GM19463 (cell line): ENCODE measurements around the gene MAN2A1.
"Not testable (repeated sequence)": the region's sequence is repeated elsewhere in the genome, so short reads cannot be mapped to it uniquely, and the experiment has no call there.

Experiments
- ATAC-seq: cut with Tn5 transposase; IDR thresholded peaks from one replicate; pipeline ENCODE4 v1.9.1; 2021; ENCODE audit warnings: mild to moderate bottlenecking, moderate library complexity; ENCODE audit not compliant: unreplicated experiment

MAN2A1 gene

DNA sequence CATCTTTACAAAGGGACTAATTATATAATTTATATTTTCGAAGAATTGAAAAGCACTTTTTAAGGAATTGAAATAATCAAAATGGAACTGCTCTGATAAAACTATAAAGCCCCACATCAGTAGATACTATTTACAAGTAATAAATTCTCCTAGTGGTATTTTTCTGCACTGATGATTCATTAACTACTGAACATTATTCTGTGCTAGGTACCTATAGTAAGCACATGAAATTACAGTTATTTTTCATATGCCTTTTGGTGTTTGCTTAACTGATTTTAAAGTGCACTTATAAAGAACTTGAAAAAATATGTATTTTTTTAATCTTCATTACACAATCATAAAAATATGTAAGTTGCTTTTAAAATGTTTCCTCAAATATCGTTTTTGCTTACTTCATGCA, 123.0 kb downstream of the MAN2A1 start:
- ATAC-seq: no peak

DNA sequence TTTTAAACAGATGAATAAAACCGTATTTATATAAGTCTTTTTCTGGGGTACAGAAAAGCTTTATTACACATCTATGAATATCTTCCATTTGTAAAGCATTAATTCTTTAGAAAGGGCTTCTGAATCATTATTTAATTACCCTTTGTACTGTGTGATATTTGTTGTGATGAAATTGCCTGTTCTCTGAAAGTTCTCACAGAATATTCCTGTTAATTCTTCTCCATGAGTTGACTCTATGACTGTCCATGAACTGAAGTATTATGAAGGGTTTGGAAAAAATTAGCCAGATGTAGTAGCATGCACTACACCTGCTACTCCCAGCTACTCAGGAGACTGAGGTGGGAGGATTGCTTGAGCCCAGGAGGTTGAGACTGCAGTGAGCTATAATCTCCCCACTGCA, 127.0 kb downstream of the MAN2A1 start:
- no peak for ATAC-seq

DNA sequence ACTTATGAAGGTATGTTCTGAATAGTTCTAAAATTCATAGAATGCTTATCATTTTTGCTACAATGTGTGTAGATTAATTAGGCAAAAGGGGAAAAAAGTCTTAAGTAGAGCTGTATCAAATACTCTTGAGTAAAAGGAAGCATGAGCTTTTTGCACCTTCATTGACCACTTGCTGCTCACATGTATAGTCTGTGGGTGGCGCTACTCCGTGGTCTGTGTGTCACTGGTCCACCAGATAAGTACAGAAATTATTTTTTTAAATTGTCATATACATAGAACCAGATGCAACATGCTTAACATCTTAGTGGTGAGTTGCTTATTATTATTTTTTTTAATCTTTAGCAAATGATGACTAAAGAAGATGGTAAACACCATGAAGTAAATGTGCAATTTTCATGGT, 130.2 kb downstream of the MAN2A1 start:
- ATAC-seq: no peak

DNA sequence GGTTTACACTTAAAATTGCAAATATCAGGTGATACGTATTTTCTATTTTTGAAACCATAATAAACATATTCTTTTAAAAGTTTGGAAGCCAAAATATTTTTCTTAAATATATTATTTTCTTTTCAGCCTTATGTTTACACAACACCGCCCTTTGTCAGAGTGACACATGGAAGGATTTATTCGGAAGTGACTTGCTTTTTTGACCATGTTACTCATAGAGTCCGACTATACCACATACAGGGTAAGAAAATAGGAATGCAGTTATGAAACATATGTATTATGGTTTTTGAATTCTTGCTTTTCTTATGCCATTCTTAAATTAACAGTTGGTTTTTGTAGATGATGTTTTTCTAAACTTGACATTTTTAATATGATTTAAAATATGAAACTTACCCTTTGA, 133.9 kb downstream of the MAN2A1 start:
- ATAC-seq: no peak

DNA sequence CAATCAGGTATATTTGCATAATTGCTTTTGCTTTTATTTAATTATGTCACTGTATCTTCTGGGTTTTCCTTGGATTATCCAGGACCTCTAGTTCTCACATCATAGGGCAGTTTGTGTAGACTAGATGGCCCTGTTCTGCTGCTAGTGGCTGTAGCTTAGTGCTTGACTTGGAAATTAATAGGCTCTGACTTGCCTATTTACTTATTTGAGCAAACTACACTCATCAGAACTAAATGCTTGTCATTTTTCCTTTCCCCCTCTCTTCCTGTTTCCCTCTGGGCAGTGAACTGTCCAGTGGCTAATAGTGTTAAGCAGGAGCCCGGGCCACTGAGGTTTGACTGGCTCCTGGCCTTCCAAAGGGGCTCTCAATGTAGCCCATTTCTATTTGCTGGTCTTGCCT, 135.7 kb downstream of the MAN2A1 start:
- ATAC-seq: no peak

DNA sequence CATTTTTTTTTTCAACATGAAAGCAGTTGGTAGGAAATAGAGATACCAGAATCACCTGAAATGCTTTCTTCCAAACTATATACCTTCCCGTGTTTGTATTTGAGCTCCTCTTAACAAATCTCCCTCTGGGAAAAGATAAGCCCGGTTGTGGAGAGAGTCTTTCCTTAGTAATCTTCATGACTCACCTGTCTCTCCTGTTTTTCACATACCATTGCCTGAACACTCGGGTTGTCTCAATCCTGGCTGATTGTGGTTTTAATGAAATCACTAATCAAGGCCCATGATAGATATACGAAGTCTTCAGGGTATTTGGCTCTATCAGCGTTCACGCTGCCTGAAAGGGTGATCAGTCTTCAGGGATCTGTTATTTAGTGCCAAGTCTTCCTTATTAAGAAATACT, 136.7 kb downstream of the MAN2A1 start:
- no peak for ATAC-seq

DNA sequence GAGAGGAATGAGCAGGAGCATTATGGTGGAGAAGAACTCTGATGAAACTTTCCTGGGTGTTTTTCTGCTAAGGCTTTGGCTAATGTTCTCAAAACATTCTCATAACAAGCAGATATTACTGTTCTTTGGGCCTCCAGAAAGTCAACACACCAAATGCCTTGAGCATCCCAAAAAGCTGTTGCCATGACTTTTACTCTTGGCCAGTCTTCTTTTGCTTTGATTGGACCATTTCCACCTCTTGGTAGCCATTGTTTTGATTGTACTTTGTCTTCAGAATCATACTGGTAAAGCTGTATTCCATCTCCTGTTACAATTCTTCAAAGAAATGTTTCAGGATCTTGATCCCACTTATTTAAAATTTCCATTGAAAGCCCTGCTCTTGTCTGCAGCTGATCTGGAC, 139.6 kb downstream of the MAN2A1 start:
- no peak for ATAC-seq

DNA sequence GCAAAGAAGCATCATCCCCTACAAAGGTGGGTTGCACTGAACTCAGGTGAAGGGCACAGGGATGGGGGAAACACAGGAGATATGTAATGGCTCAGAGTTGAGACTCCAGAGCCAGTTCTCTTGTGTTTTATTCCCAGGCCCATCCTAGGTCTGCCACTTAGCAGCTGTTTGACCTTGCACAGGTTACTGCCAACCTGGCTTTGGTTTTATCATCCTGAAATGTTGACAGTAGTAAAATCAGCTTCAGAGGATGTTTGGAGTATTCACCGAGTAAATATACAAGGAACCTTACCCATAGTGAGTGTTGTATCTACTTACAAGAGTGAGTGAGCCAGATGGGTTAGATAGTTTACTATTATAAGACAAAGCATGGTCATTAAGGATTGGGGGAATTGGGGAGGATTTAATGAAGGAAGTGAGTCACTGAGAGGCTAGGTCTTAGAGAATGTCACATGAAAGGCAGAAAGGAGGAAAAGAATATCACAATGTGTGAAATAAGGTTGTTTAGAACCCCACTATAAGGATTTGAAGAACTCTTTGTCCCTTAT, 141.3 kb downstream of the MAN2A1 start:
- no peak for ATAC-seq

DNA sequence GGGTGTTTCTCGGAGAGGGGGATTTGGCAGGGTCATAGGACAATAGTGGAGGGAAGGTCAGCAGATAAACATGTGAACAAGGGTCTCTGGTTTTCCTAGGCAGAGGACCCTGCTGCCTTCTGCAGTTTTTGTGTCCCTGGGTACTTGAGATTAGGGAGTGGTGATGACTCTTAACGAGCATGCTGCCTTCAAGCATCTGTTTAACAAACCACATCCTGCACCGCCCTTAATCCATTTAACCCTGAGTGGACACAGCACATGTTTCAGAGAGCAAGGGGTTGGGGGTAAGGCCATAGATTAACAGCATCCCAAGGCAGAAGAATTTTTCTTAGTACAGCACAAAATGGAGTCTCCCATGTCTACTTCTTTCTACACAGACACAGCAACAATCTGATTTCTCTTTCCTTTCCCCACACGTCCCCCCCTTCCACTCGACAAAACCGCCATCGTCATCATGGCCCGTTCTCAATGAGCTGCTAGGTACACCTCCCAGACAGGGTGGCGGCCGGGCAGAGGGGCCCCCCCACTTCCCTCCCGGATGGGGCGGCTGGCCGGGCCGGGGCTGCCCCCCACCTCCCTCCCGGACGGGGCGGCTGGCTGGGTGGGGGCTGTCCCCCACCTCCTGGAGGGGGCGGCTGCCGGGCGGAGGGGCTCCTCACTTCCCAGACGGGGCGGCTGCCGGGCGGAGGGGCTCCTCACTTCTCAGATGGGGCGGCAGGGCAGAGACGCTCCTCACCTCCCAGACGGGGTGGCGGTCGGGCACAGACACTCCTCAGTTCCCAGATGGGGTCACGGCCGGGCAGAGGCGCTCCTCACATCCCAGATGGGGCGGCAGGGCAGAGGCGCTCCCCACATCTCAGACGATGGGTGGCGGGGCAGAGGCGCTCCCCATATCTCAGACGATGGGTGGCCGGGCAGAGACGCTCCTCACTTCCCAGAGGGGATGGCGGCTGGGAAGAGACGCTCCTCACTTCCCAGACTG, 142.8 kb downstream of the MAN2A1 start:
- not testable (repeated sequence) for ATAC-seq

DNA sequence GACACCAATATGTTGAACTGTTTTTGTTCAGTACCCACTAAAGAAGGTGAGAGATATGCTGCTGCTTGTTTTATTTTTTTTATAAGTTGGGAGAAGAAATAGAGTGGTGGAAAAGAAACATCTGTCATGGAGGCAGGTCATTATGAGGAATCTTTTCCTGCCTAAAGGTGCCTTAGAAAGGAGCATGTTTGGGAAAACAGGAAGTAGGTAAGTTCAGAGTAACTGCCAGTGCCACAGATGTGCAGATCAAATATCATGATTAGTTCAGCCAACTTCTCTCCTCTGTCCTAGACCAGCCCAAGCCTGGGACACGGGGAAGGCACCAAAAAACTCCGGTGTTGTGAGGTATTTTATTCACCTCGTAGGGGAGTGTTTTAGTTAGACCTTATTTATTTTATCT, 144.2 kb downstream of the MAN2A1 start:
- ATAC-seq: no peak

DNA sequence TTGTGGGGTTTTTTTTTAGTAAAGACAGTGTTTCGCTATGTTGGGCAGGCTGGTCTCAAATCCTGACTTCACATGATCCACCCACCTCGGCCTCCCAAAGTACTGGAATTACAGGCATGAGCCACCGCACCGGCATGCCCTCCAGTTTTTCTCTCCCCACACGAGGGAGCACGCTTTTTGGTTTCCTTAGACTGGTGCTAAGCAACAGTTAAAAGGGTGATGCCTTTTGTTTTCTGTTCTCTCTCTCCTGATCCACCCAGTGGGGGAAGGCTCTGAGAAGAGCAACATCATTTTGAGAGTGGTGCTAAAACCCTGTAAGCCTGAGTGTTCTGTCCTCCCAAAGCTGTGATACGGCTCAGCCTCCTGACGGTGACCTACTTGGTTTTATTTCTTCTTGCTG, 146.6 kb downstream of the MAN2A1 start:
- no peak for ATAC-seq

DNA sequence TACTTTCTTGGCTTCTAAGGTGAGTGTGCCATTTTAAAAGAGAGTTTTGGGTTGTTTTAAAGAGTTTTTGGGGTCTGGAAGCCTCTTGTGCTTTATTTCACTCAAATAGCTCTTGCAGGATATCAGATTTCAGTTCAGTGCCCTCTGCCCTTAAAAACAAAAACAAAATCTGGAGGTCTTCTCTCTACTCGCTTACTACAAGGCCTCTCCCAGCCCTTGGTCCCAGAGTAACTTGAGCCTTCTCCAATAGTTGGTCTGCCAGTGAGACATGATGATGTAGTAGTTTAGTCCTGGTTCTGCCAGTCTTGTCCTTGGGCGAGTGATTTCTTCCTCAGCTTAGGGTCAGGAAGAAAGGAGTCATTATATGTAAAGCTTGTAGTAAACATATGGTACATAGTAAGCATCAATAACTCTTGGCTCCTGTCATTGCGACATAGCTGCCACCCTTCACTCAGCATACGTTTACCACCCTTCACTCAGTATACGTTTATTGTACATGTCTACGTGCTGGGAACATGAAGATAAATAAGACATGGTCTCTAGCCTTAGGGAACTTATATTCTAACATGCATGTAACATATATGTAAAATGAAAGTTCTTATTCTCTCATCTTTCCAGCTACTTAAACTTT, 147.6 kb downstream of the MAN2A1 start:
- no peak for ATAC-seq

DNA sequence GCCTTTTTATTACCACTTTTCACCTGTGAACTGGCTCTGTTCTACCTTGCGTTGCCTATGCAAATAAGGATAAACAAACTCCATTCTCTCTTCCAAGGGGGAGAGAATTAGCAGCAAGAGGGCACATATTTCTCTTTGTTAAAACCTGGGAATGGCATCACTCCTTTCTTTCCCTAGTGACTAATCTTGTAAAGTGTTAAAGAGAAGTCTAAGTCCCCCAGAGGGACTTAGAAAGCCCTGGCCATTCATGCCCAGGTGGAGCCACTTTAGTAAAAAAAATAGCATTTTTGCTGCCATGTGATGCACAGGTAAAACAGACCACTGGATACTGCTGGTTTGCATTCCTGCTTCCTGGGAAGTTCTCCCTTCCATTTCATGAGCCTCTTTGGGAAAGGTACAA, 148.4 kb downstream of the MAN2A1 start:
- ATAC-seq: no peak

DNA sequence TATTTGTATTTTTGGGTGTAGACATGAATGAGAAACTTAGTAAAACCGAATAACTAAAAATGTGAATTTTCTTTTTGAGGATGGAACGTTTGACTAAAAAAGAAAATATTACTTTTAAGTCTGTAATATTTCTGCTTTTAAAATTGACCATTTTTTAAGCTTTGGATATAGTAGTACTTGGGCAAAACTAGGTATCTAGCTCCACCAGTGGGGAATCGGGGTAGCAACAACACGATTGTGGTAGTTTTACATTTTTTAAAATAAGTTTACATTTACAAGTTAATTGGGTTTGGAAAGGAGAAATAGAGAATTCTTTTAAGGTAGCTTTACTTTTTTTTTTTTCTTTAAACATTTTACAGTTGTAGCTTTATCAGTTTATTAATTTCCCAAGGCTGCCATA, 154.4 kb downstream of the MAN2A1 start:
- ATAC-seq: no peak

DNA sequence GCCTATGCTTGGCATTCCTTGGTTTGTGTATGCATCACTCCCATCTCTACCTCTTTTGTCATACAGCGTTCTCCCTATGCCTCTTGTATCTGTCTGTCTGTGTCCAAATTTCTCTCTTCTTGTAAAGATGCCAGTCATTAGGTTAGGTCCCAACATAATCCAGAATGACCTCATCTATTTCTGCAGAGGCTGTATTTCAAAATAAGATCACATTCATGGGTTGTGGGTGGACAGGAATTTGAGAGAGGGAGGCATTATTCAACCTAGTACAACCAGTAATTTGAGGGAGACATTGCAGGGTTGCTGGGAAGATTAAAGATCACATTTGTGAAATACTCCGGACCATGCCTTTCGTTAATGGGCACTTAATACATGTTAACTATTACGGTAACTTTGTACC, 155.0 kb downstream of the MAN2A1 start:
- no peak for ATAC-seq

DNA sequence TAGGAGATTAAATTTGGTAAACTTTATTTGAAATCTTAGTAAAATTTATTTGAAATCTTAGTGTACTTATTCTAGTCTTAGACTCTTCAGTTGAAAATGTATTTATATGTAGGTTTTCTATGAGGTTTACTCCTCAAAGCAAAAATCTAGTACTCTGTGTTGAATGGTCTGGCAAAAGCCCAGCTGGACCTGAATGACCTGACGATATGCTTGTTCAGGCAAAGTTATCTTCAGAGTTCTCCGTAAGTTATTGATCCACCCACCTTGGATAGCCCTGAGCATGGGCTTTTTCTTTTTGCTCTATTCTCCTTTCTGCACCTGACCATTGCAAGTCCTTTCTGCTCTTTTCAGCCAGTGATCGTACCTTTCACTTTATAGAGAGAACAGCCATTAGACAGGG, 158.4 kb downstream of the MAN2A1 start:
- no peak for ATAC-seq

DNA sequence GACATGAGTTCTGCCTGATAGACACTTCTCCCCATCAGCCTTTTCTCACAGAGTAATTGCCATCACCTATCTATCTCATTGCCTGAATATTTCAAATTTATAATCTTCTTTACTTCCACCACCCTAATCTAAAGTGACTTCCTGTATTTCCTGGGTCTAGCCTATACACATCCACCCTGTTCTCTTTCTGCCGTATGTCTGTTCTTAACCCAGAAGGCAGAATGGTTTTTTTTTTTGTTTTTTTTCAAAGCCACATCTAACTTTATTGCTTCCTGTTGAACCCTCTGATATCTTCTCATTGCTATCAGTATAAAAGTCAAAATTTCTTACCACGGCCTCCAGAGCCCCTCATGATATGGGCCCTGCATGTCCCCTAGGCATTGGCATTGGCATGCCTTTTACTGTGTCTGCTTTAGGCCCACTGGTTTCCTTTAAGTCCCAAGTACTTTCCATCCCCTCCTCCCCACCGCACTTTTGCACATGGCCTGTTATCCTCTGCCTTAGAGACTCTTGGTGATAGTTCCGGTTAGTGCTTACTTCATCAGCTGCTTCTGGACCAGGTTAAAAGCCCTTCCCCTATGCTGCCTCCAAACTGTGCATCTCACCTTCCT, 159.9 kb downstream of the MAN2A1 start:
- no peak for ATAC-seq

DNA sequence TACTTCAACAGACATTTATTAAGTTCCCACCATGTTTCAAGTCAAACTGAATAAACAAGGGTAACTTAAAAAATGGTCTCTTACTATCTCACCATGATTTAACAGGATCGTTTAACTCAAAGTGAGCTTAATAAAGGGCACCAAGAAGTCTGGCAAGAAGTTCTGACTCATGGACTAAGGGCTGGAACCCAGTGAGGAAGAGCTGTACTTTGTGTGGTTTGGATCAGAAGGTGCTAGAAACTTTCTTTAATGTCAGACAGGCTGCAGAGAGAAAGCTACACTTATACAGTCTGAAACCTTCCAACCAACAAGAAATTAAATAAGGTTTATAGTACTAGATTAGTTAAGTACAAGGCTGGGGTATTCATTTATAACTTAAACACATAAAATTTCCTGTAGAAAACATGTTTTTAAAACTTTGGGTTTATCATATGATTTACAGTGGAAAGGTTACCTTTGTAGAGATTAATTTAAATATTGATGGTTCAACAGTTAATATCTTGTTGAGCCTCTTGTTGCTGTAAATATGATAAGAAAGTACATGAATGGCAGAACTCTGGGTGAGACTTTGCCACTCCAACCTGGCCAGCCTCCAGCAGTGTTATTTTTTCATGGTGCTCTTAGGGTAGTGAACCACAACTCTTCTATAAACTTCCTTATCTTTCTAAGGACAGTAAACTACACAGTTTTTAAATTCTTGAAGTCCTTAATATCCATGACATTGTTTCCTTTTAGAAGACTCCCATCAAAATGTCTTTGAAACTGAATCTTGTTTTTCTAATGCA, 162.8 kb downstream of the MAN2A1 start:
- ATAC-seq: no peak

DNA sequence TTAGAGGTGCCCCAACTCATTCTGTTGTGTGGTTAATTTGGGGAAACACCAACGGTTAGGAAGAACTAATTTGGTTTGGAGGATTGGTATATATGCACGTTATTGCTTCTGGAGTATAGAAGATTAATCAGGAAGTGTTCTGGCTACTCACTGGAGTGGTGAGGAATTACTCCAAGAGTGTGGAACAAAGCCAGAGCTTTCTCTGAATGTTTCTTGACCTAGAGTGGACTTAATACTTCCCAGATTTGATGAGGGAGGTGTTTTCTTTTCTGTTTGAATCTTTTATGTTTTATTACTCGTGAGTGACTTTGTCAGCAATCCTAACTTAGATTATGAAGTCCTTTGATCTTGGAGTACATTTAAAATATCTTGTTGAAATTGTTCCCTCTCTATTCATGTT, 163.7 kb downstream of the MAN2A1 start:
- no peak for ATAC-seq

DNA sequence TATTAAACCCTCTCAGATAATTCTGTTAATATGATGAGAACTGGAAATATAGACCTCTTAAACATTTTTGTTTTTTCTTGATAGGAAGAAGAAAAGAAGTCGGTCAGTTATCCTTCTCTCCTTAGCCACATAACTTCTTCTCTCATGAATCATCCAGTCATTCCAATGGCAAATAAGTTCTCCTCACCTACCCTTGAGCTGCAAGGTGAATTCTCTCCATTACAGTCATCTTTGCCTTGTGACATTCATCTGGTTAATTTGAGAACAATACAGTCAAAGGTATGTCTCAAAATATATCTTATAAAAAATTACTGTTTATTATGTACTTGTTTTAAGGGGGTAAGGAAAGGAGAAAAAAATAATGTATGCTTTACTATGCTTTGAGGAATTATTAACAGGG, 165.3 kb downstream of the MAN2A1 start:
- ATAC-seq: no peak
